Sciatic nerve (tissue), 2 donors: ENCODE measurements around the gene DPYSL5. TPM values are rescaled to one million over a fixed set of nuclear protein-coding genes. Genes with fewer than 3 reads are reported as not detected.
"Not testable (repeated sequence)": the region's sequence is repeated elsewhere in the genome, so short reads cannot be mapped to it uniquely, and the experiment has no call there.

Experiments used
- ATAC-seq: fragments of 200-7000 bp; cut with Tn5 transposase; one replicate; pipeline ENCODE4 v1.9.1; 2020; ENCODE audit warnings: mild to moderate bottlenecking, moderate library complexity
- DNase-seq: peaks from one replicate; pipeline ENCODE4 v3.0.0-alpha.2; 2020; ENCODE audit warnings: low spot score
- intact Hi-C: fragments of 100-400 bp; cut with DNase I; formaldehyde crosslinking; loops from one replicate; pipeline ENCODE4 v1.14.2; 2022
- total RNA-seq: library from RNA; stranded (reverse); fragmentation: NEBNext Ultra II Directional; extraction: Animal tissue kit (Norgen Biotek cat#: 25700); gene quantifications from one replicate; pipeline ENCODE4 v1.2.1, GENCODE V29; 2021
- donor health status: DM: no; HTN: no; CAD: no.
- donor health status: DM: no; HTN: no; CAD: no.

DPYSL5 gene
- total RNA-seq, 1 donor from 2014 or later = not detected

- ATAC-seq (no peak), DNase-seq (no peak)
- intact Hi-C loops = no loop called here
These were observed 67.4 kb downstream of the DPYSL5 start for GRCh38 chr2:26915316-26915715.

GRCh38 chr2:26916128-26916692 is 68.3 kb downstream of the DPYSL5 start:
- no peak for DNase-seq
- intact Hi-C loops = no loop called here
- ATAC-seq = no peak

DNA sequence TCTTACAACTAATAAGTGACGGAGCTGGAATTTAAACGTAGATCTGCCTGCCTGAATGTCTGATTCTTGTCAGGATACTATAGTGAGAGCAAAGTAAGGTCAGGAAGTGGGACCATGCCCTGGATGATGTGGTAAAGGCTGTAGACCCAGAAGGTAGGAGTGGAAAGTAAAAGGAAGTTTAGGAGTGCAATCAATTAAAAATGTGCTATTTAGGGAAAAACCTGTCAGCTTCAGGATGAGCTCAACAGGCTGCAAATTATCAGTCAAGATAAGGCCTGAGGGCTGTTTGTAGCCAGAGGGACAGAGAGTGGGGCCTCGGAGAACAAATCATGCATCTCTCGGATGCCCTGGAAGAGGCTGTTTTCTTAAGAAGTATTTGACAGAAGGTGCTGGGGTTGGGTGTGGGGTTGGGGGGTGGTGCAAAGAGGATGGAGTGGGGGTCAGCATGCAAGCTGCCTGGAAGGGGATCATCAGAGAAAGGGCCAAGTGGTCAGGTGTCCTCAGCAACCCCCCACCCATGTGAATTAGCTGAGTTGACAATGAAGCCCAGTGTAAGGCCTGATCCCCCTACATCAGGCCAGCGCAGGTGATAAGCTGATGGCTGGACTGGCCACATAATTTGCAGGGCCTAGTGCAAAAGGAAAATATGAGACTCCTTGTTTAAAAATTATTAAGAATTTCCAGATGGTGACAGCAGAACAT is 69.4 kb downstream of the DPYSL5 start:
- no peak for DNase-seq
- intact Hi-C loops = no loop called here
- no peak for ATAC-seq

- no peak for DNase-seq
- intact Hi-C loops = loop anchor here (5.0 kb wide), 1 partner anchor 74 kb away; the partner anchor contains the start of gene DPYSL5
- no peak for ATAC-seq
These were observed 73.4 kb downstream of the DPYSL5 start for GRCh38 chr2:26921323-26921722.

GRCh38 chr2:26922405-26923188 is 74.7 kb downstream of the DPYSL5 start:
- intact Hi-C loops = loop anchor here (5.0 kb wide), 1 partner anchor 75 kb away; the partner anchor contains the start of gene DPYSL5
- ATAC-seq = peak; percentile 88
- no peak for DNase-seq

DNA sequence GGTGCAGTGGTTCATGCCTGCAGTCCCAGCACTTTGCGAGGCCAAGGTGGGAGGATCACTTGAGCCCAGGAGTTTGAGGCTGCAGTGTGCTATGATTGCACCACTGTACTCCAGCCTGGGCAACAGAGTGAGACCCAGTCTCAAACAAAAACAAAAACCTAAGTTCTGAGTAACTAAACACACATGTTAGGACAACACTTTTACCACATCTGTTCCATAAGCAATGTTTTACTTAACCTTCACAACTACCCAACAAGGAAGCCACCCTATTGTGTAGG is 75.2 kb downstream of the DPYSL5 start:
- intact Hi-C loops = loop anchor here (5.0 kb wide), 1 partner anchor 76 kb away; the partner anchor contains the start of gene DPYSL5
- not testable (repeated sequence) for DNase-seq, ATAC-seq

- intact Hi-C loops = loop anchor here (5.0 kb wide), 1 partner anchor 77 kb away; the partner anchor contains the start of gene DPYSL5
- DNase-seq (no peak), ATAC-seq (no peak)
These were observed 76.8 kb downstream of the DPYSL5 start for GRCh38 chr2:26924731-26925099.

- intact Hi-C loops = no loop called here
- ATAC-seq (no peak), DNase-seq (no peak)
These were observed 77.3 kb downstream of the DPYSL5 start for GRCh38 chr2:26925100-26925791.

DNA sequence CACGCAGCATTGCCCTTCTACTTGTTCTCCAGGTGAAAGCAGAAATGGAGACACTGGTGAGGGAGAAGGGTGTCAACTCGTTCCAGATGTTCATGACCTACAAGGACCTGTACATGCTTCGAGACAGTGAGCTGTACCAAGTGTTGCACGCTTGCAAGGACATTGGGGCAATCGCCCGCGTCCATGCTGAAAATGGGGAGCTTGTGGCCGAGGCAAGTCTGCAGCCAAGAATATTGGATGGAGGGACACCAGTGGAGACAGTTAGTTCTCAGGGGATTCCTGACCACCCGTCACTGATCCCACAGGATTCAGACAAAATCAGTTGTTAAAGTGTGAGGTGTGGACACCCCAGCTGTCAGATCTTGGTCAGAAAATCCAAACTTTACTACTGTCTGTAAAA is 79.3 kb downstream of the DPYSL5 start:
- intact Hi-C loops = no loop called here
- DNase-seq (no peak), ATAC-seq (no peak)

DNA sequence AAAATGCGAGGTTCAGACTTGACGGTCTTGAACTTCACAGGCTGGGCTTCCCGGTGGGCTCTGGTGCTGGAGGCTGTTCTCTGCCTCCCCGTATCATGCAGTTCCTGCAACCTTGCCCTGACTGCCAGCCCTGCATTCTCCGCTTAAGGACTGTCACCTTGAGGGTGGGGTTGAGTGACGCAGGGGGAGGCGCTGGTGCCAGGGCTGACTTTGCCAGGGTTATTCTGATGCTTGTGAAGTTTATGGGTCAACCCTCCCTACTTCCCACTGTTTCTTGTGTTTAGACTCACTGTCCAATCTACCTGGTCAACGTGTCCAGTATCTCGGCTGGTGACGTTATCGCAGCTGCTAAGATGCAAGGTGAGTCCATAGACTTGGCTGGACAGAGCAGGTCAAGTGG is 85.0 kb downstream of the DPYSL5 start:
- intact Hi-C loops = no loop called here
- no peak for ATAC-seq
- DNase-seq = no peak

- no peak for ATAC-seq
These were observed 85.8 kb downstream of the DPYSL5 start for GRCh38 chr2:26933431-26934334.

GRCh38 chr2:26934335-26934724 is 86.4 kb downstream of the DPYSL5 start:
- DNase-seq = no peak
- intact Hi-C loops = no loop called here
- ATAC-seq = no peak

More at GRCh38 chr2:26933431-26934334, 85.8 kb downstream of the DPYSL5 start:
- DNase-seq = no peak
- intact Hi-C loops = no loop called here

GRCh38 chr2:26934985-26935384 is 87.1 kb downstream of the DPYSL5 start:
- no peak for ATAC-seq
- intact Hi-C loops = no loop called here
- DNase-seq = no peak

DNA sequence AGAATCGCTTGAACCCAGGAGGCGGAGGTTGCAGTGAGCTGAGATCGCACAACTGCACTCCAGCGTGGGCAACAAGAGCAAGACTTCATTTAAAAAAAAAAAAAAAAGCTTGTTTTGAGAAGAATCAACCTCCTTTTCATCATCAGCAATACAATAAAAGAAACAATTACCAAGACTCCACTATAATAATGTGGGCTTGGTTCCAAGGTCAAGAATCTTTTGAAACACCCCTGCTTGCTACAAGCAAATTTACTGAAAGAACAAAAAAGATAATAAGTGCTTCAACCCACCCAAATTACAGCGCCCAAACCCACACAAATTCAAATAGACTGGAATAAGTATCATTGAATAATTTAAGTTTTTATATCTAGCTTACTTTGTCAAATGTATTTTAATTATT is 88.9 kb downstream of the DPYSL5 start:
- no peak for ATAC-seq
- intact Hi-C loops = no loop called here
- DNase-seq = no peak

- DNase-seq = no peak
- intact Hi-C loops = no loop called here
- no peak for ATAC-seq
These were observed 90.6 kb downstream of the DPYSL5 start for GRCh38 chr2:26938399-26939118.

DNA sequence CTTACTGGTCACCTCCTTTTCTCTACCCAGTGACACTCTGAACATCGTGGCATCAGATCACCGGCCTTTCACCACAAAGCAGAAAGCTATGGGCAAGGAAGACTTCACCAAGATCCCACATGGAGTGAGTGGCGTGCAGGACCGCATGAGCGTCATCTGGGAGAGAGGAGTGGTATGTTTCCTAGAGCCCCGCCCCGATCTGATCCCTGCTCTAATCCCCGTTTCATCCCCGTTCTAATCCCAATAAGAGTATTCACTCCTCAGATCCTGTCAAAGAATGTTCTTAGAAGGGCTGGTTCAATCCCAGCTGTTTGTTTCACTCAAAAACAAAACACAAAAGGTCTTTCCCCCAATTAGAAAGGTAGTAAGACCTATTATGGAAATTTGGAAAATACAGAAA is 92.1 kb downstream of the DPYSL5 start:
- no peak for DNase-seq
- ATAC-seq = no peak
- intact Hi-C loops = loop anchor here (5.0 kb wide), 1 partner anchor 93 kb away; the partner anchor contains the start of gene DPYSL5

- intact Hi-C loops = loop anchor here (5.0 kb wide), 1 partner anchor 94 kb away; the partner anchor contains the start of gene DPYSL5
- DNase-seq = no peak
These were observed 93.6 kb downstream of the DPYSL5 start for GRCh38 chr2:26941486-26941885.

More at GRCh38 chr2:26941486-26941885, 93.6 kb downstream of the DPYSL5 start:
- no peak for ATAC-seq
